Mesendoderm (in vitro differentiated cells): Measurements from ENCODE around the gene COASY.
"Not testable (repeated sequence)": the region's sequence is repeated elsewhere in the genome, so short reads cannot be mapped to it uniquely, and the experiment has no call there.

Source experiments
- DNase-seq: peaks from one replicate; pipeline ENCODE4 v3.0.0; 2013
- H2AK5ac ChIP-seq: 2 replicates; pipeline ENCODE4 v1.6.1; 2013; ENCODE audit warnings: low read length, inconsistent platforms
- H2BK120ac ChIP-seq: 2 replicates; pipeline ENCODE4 v1.6.1; 2013; ENCODE audit warnings: low read depth, mild to moderate bottlenecking, low read length, moderate library complexity, mixed read lengths
- H2BK15ac ChIP-seq: replicated peaks from 2 replicates; pipeline ENCODE4 v1.6.1; 2013; ENCODE audit warnings: low read depth, mild to moderate bottlenecking, moderate library complexity
- H2BK5ac ChIP-seq: 2 replicates; pipeline ENCODE4 v1.6.1; 2013; ENCODE audit warnings: low read length, inconsistent platforms
- H3K18ac ChIP-seq: 2 replicates; pipeline ENCODE4 v1.6.1; 2013; ENCODE audit warnings: mild to moderate bottlenecking, low read length, mixed read lengths
- H3K23ac ChIP-seq: one replicate; pipeline ENCODE4 v1.6.1; 2013; ENCODE audit warnings: low read length
- H3K27ac ChIP-seq: 2 replicates; pipeline ENCODE4 v1.5.1; 2013; ENCODE audit warnings: low read depth, mild to moderate bottlenecking, inconsistent platforms, low read length, moderate library complexity
- H3K27me3 ChIP-seq: 2 replicates; pipeline ENCODE4 v1.6.1; 2013; ENCODE audit warnings: low read length, control low read depth, mild to moderate bottlenecking, inconsistent platforms; ENCODE audit not compliant: insufficient read depth, poor library complexity
- H3K36me3 ChIP-seq: 2 replicates; pipeline ENCODE4 v1.6.1; 2013; ENCODE audit warnings: low read length, inconsistent platforms; ENCODE audit not compliant: control insufficient read depth, insufficient read depth
- H3K4ac ChIP-seq: one replicate; pipeline ENCODE4 v1.6.1; 2013; ENCODE audit warnings: low read depth, mild to moderate bottlenecking, low read length, moderate library complexity
- H3K4me1 ChIP-seq: 2 replicates; pipeline ENCODE4 v1.6.1; 2013; ENCODE audit warnings: low read depth, low read length, inconsistent platforms; ENCODE audit not compliant: control insufficient read depth
- H3K4me2 ChIP-seq: 2 replicates; pipeline ENCODE4 v1.6.1; 2013; ENCODE audit warnings: low read length
- H3K4me3 ChIP-seq: 2 replicates; pipeline ENCODE4 v1.5.1; 2013; ENCODE audit warnings: mild to moderate bottlenecking, low read length
- H3K56ac ChIP-seq: one replicate; pipeline ENCODE4 v1.6.1; 2013; ENCODE audit warnings: low read length
- H3K79me1 ChIP-seq: 2 replicates; pipeline ENCODE4 v1.6.1; 2013; ENCODE audit warnings: low read length, inconsistent platforms
- H3K79me2 ChIP-seq: 2 replicates; pipeline ENCODE4 v1.6.1; 2013; ENCODE audit warnings: mild to moderate bottlenecking, low read length; ENCODE audit not compliant: control insufficient read depth, insufficient read depth
- H3K9ac ChIP-seq: 2 replicates; pipeline ENCODE4 v1.6.1; 2013; ENCODE audit warnings: low read length, inconsistent platforms
- H4K5ac ChIP-seq: one replicate; pipeline ENCODE4 v1.6.1; 2013; ENCODE audit warnings: low read length
- H4K8ac ChIP-seq: one replicate; pipeline ENCODE4 v1.6.1; 2013; ENCODE audit warnings: low read depth, mild to moderate bottlenecking, control low read depth, low read length, moderate library complexity
- WGBS: extraction: QIAGEN DNeasy Blood & Tissue Kit; methylation state at CpG from one replicate; pipeline ENCODE4 v1.1.7; 2013; ENCODE audit warnings: low lambda C conversion rate, missing lambda C conversion rate; ENCODE audit not compliant: insufficient coverage; ENCODE audit errors: extremely low coverage; 5-methylcytosine and 5-hydroxymethylcytosine counted together

Gene COASY

DNA sequence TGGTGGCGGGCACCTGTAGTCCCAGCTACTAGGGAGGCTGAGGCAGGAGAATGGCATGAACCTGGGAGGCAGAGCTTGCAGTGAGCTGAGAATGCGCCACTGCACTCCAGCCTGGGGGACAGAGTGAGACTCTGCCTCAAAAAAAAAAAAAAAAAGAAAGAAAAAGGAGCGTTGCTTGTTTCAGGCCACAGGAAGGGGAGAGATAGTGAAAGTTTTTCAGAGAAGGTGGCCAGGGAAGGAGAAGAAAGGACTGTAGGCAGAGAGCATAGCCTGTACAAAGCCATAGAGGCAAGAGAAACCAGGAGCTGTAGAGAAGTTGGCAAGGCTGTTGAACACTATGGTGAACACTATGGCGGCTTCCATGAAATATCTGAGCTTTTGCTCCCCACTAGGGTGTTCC, 21.4 kb upstream of the COASY start:
- not testable (repeated sequence) for H3K4me3 ChIP-seq, H3K79me2 ChIP-seq, H3K79me1 ChIP-seq, H4K5ac ChIP-seq, H4K8ac ChIP-seq, H3K27me3 ChIP-seq, H3K9ac ChIP-seq, H3K4me2 ChIP-seq, H3K36me3 ChIP-seq, H2AK5ac ChIP-seq, H3K4me1 ChIP-seq, H3K56ac ChIP-seq, H2BK5ac ChIP-seq, H2BK15ac ChIP-seq, H2BK120ac ChIP-seq, H3K18ac ChIP-seq, H3K27ac ChIP-seq, H3K23ac ChIP-seq, H3K4ac ChIP-seq, DNase-seq
- WGBS = no CpG with 5 or more reads among the region's 4 CpGs

DNA sequence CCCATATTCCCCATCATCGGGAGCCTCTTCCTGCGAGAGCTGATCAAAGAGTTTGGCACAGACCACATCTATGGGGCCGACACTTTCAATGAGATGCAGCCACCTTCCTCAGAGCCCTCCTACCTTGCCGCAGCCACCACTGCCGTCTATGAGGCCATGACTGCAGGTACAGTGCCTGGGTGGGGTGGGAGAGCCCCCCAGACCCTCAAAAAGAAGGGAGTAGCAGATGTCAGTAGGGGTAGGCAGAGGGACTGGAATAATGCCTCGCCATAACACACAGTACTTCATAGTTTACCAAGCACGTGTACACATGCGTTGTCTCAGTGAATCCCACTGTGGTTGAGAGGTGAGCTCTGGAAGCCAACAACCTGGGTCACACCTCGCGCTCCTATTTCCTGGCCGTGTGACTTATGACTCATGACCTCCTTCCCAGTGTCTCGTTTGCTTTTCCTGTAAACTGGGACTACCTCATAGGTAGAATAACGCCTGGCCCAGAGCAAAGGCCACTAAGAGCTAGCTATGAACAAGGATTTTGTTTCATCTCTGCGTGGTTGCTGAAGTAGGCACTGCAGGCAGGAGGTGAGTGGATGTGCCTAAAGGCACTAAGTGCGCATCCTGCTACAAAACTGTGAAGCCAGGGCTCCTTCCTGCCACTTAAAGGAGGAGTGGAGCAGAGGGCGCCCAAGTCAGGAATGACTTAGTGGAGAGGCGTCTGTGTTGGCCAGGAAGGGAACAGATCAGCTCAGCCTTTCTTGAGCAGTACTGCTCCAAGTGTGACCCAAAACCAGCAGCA, 20.7 kb upstream of the COASY start:
- Histone ChIP-seq H4K5ac (no peak overlapping the region), H2BK120ac (no peak overlapping the region), H3K4ac (no peak overlapping the region), H3K36me3 (no peaks in the 10 kb centered on the region), H3K4me3 (no peak overlapping the region), H2AK5ac (no peak overlapping the region), H3K79me2 (peaks cover 2% of the 10 kb centered on the region), H3K27me3 (no peaks in the 10 kb centered on the region), H2BK15ac (no peak overlapping the region), H3K4me1 (no peaks in the 10 kb centered on the region), H3K4me2 (no peak overlapping the region), H3K9ac (no peak overlapping the region), H4K8ac (no peak overlapping the region), H3K56ac (peak overlapping the region; percentile 15), H2BK5ac (no peak overlapping the region), H3K27ac (no peak overlapping the region), H3K23ac (no peak overlapping the region), H3K18ac (no peak overlapping the region), H3K79me1 (peaks cover 3% of the 10 kb centered on the region)
- no peak for DNase-seq
- no CpG with 5 or more reads among the region's 17 CpGs for WGBS

DNA sequence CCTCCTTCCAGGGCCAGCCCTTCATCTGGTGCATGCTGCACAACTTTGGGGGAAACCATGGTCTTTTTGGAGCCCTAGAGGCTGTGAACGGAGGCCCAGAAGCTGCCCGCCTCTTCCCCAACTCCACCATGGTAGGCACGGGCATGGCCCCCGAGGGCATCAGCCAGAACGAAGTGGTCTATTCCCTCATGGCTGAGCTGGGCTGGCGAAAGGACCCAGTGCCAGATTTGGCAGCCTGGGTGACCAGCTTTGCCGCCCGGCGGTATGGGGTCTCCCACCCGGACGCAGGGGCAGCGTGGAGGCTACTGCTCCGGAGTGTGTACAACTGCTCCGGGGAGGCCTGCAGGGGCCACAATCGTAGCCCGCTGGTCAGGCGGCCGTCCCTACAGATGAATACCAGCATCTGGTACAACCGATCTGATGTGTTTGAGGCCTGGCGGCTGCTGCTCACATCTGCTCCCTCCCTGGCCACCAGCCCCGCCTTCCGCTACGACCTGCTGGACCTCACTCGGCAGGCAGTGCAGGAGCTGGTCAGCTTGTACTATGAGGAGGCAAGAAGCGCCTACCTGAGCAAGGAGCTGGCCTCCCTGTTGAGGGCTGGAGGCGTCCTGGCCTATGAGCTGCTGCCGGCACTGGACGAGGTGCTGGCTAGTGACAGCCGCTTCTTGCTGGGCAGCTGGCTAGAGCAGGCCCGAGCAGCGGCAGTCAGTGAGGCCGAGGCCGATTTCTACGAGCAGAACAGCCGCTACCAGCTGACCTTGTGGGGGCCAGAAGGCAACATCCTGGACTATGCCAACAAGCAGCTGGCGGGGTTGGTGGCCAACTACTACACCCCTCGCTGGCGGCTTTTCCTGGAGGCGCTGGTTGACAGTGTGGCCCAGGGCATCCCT, 18.5 kb upstream of the COASY start:
- H3K23ac ChIP-seq = no peak overlapping the region
- H4K5ac ChIP-seq = no peak overlapping the region
- no peaks in the 10 kb centered on the region for H3K27me3 ChIP-seq
- no peak overlapping the region for H3K56ac ChIP-seq
- no peak overlapping the region for H2AK5ac ChIP-seq
- no peak overlapping the region for H3K4me3 ChIP-seq
- H3K79me2 ChIP-seq = no peaks in the 10 kb centered on the region
- no peak for DNase-seq
- H3K79me1 ChIP-seq = no peaks in the 10 kb centered on the region
- no peak overlapping the region for H2BK5ac ChIP-seq
- H3K36me3 ChIP-seq = no peaks in the 10 kb centered on the region
- H3K4me1 ChIP-seq = no peaks in the 10 kb centered on the region
- no CpG with 5 or more reads among the region's 39 CpGs for WGBS
- H4K8ac ChIP-seq = no peak overlapping the region
- no peak overlapping the region for H3K4me2 ChIP-seq
- H3K18ac ChIP-seq = no peak overlapping the region
- H3K9ac ChIP-seq = no peak overlapping the region
- H3K4ac ChIP-seq = no peak overlapping the region
- H2BK15ac ChIP-seq = no peak overlapping the region
- H2BK120ac ChIP-seq = no peak overlapping the region
- H3K27ac ChIP-seq = no peak overlapping the region

DNA sequence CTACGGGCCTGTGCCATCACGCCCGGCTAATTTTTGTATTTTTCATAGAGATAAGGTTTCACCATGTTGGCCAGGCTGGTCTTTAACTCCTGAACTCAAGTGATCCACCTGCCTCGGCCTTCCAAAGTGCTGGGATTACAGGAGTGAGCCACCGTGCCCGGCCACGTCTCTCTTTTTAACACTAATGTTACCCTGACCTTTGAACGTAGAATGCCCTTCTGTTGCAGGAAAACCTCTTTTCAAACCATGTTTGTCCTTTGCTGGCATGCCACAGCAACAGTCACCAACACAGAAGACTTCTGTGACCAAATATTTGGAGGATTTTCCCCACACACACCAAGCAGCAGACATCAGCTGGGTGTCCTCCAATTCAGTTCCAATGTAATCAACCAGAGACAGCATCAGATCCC, 17.1 kb upstream of the COASY start:
- H2BK120ac ChIP-seq = no peak overlapping the region
- no peak overlapping the region for H4K5ac ChIP-seq
- no CpG with 5 or more reads among the region's 8 CpGs for WGBS
- no peak overlapping the region for H2AK5ac ChIP-seq
- no peak overlapping the region for H3K18ac ChIP-seq
- no peak for DNase-seq
- H3K36me3 ChIP-seq = no peaks in the 10 kb centered on the region
- H2BK15ac ChIP-seq = no peak overlapping the region
- H3K27me3 ChIP-seq = no peaks in the 10 kb centered on the region
- H2BK5ac ChIP-seq = no peak overlapping the region
- no peaks in the 10 kb centered on the region for H3K4me1 ChIP-seq
- no peak overlapping the region for H3K4me2 ChIP-seq
- H3K4me3 ChIP-seq = no peak overlapping the region
- no peak overlapping the region for H3K4ac ChIP-seq
- no peak overlapping the region for H3K56ac ChIP-seq
- H3K79me2 ChIP-seq = no peaks in the 10 kb centered on the region
- H4K8ac ChIP-seq = no peak overlapping the region
- H3K9ac ChIP-seq = no peak overlapping the region
- H3K27ac ChIP-seq = no peak overlapping the region
- H3K79me1 ChIP-seq = no peaks in the 10 kb centered on the region
- no peak overlapping the region for H3K23ac ChIP-seq

DNA sequence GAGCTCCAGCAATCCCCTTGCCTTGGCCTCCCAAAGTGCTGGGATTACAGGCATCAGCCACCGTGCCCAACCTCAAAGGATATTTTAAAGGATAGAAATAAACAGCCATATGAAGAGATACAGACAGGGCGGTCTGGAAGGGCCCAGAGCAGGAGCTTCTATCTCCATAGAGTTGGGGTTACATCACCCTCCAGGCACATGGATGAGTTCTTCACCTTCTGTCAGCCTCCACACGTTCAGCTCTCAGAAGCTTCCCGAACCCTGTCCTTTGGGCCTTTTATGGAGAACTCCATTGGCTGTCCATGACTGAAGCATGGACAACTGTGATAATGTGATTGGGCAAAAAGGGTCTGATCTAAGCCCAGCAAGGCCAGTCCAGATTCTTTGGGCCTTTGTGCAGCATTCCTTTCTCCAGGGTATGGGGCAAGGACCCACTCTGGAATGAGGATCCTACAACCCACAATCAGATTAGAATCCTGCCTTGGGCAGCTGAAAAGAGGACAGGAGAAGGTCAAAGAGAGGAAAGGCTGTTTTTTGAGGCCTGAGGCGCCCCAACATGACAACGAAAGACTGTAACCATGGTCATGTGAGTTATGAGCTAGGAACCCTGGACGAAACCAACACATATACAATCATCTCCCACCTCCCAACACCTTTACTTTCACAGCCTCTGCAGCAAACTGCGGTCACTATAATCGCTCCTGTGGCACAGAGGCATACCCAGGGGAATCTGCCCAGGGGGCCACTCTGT, 16.0 kb upstream of the COASY start:
- H3K23ac ChIP-seq, H3K18ac ChIP-seq, H2BK15ac ChIP-seq, H3K9ac ChIP-seq, H4K8ac ChIP-seq, H2BK5ac ChIP-seq, H3K4me3 ChIP-seq, H3K27me3 ChIP-seq, H3K79me2 ChIP-seq, H3K79me1 ChIP-seq, H3K4me1 ChIP-seq, H2BK120ac ChIP-seq, H4K5ac ChIP-seq, H3K56ac ChIP-seq, H3K4ac ChIP-seq, H2AK5ac ChIP-seq, H3K27ac ChIP-seq, H3K36me3 ChIP-seq, DNase-seq, H3K4me2 ChIP-seq: not testable (repeated sequence)
- no CpG with 5 or more reads among the region's 9 CpGs for WGBS
